Activated gamma-delta T cell treated with Interleukin-2 at 50 U/mL for 16 hours (primary cell): ENCODE measurements around the gene MIXL1.
"Not testable (repeated sequence)": the region's sequence is repeated elsewhere in the genome, so short reads cannot be mapped to it uniquely, and the experiment has no call there.

ENCODE experiments used
- DNase-seq: peaks from one replicate; pipeline ENCODE4 v3.0.0-alpha.2; 2020

MIXL1 gene

GRCh38 chr1:226223157-226223785 is at the start of gene MIXL1:
MIXL1 (plus strand) TSS chr1:226223664; CDS start chr1:226223682, 18 bp downstream.
- no peak for DNase-seq

GRCh38 chr1:226176870-226177269 is 46.6 kb upstream of the MIXL1 start:
- no peak for DNase-seq

GRCh38 chr1:226181996-226182714 is 41.3 kb upstream of the MIXL1 start:
- DNase-seq: no peak

GRCh38 chr1:226185141-226186036 is 38.1 kb upstream of the MIXL1 start:
- no peak for DNase-seq

GRCh38 chr1:226186124-226187018 is 37.1 kb upstream of the MIXL1 start, which contains the start of gene ACBD3:
ACBD3 (minus strand) TSS chr1:226186741; CDS start chr1:226186675, 66 bp downstream.
- peak; percentile 83 for DNase-seq

GRCh38 chr1:226187019-226187322 is 36.5 kb upstream of the MIXL1 start:
- DNase-seq: no peak

GRCh38 chr1:226187380-226187779 is 36.1 kb upstream of the MIXL1 start:
- DNase-seq: no peak

GRCh38 chr1:226195144-226195543 is 28.3 kb upstream of the MIXL1 start:
- DNase-seq: no peak

GRCh38 chr1:226199971-226200370 is 23.5 kb upstream of the MIXL1 start:
- DNase-seq: no peak

GRCh38 chr1:226201029-226201593 is 22.4 kb upstream of the MIXL1 start:
- no peak for DNase-seq

- DNase-seq: no peak
These were observed 21.2 kb upstream of the MIXL1 start for GRCh38 chr1:226202246-226202645.

- not testable (repeated sequence) for DNase-seq
These were observed 20.8 kb upstream of the MIXL1 start for GRCh38 chr1:226202666-226203065.

GRCh38 chr1:226203240-226203639 is 20.2 kb upstream of the MIXL1 start:
- DNase-seq: no peak

- no peak for DNase-seq
These were observed 19.8 kb upstream of the MIXL1 start for GRCh38 chr1:226203655-226204054.

GRCh38 chr1:226204198-226204597 is 19.3 kb upstream of the MIXL1 start:
- DNase-seq: no peak

GRCh38 chr1:226207048-226207447 is 16.4 kb upstream of the MIXL1 start:
- DNase-seq: no peak

GRCh38 chr1:226209307-226210059 is 14.0 kb upstream of the MIXL1 start:
- no peak for DNase-seq

GRCh38 chr1:226210571-226211176 is 12.8 kb upstream of the MIXL1 start:
- DNase-seq: no peak

GRCh38 chr1:226211181-226211821 is 12.2 kb upstream of the MIXL1 start:
- no peak for DNase-seq

GRCh38 chr1:226212545-226212944 is 10.9 kb upstream of the MIXL1 start:
- DNase-seq: no peak
